ENCODE data around the gene PACSIN1. TPM values are rescaled to one million over a fixed set of nuclear protein-coding genes. Genes with fewer than 3 reads are reported as not detected.

Gene PACSIN1
- total RNA-seq, 4 donors from 2014 or later = not detected

DNA sequence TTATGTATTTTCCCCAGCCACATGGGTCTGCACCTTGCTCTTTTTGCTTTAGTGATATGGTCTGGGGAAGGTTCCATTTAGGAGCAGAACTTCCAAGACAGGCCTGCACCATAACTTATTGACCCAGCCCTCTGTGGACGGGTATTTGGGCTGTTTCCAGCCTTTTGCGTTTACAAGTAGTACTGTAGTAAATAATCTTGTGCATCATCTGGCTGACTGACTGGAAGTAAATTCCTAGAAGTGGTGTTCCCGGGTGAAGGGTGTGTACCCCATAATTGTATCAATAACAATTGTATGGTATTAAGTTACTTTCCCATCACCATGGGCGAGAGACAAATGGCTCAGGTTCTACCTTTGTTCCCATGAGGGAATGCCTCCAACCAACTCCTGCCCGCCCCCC is 58.6 kb downstream of the PACSIN1 start:
- DNase-seq = no peak
- no peak for TF ChIP-seq POLR2A (IDR thresholded peaks at IDR 0.05)
- TF ChIP-seq, protein P1, sequence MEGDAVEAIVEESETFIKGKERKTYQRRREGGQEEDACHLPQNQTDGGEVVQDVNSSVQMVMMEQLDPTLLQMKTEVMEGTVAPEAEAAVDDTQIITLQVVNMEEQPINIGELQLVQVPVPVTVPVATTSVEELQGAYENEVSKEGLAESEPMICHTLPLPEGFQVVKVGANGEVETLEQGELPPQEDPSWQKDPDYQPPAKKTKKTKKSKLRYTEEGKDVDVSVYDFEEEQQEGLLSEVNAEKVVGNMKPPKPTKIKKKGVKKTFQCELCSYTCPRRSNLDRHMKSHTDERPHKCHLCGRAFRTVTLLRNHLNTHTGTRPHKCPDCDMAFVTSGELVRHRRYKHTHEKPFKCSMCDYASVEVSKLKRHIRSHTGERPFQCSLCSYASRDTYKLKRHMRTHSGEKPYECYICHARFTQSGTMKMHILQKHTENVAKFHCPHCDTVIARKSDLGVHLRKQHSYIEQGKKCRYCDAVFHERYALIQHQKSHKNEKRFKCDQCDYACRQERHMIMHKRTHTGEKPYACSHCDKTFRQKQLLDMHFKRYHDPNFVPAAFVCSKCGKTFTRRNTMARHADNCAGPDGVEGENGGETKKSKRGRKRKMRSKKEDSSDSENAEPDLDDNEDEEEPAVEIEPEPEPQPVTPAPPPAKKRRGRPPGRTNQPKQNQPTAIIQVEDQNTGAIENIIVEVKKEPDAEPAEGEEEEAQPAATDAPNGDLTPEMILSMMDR (IDR thresholded peaks at IDR 0.05) = no peak
- no peaks in the 10 kb centered on the region for H3K36me3 ChIP-seq
- WGBS, 2 donors = 63 to 72% methylated on average over 5 of the region's 5 CpGs
- H3K27ac ChIP-seq = no peak overlapping the region
- H3K27me3 ChIP-seq = no peaks in the 10 kb centered on the region
- no peak overlapping the region for H3K4me3 ChIP-seq
- H3K4me1 ChIP-seq = peaks cover 0 to 14% (median 11%) of the 10 kb centered on the region in 3 donors
- intact Hi-C loops (cut with DNase I) = no loop called here
- no peaks in the 10 kb centered on the region for H3K9me3 ChIP-seq

DNA sequence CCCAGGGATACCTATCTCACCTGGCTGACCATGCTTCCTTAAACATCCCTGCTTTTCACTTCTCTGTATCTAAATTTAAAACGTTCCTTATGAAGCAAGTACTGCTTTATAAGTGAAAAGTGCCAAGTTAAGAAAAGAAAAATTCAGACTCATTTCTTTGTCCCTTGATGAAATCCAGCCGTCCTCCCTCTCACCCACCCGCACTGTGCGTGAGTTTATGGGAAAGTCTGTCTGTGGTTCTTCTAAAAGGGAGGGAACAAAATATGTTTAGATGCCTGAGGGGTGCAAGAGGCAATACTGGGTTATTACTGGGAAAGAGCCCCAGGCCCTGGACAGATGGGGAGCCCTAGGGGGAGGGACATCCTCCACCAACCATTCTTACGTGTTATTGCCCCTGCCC is 59.1 kb downstream of the PACSIN1 start:
- Histone ChIP-seq H3K27ac (no peak overlapping the region), H3K4me1 (peaks cover 0 to 14% (median 11%) of the 10 kb centered on the region in 3 donors), H3K36me3 (no peaks in the 10 kb centered on the region), H3K4me3 (no peak overlapping the region), H3K27me3 (no peaks in the 10 kb centered on the region), H3K9me3 (no peaks in the 10 kb centered on the region)
- WGBS, 2 donors = 70 to 75% methylated on average over 4 to 5 of the region's 5 CpGs
- TF ChIP-seq, protein P1 (IDR thresholded peaks at IDR 0.05) = no peak
- TF ChIP-seq POLR2A (IDR thresholded peaks at IDR 0.05) = no peak
- intact Hi-C loops (cut with DNase I) = loop anchor here (5.0 kb wide), 1 partner anchor 82 kb away; no protein-coding TSS in a partner anchor
- no peak for DNase-seq

DNA sequence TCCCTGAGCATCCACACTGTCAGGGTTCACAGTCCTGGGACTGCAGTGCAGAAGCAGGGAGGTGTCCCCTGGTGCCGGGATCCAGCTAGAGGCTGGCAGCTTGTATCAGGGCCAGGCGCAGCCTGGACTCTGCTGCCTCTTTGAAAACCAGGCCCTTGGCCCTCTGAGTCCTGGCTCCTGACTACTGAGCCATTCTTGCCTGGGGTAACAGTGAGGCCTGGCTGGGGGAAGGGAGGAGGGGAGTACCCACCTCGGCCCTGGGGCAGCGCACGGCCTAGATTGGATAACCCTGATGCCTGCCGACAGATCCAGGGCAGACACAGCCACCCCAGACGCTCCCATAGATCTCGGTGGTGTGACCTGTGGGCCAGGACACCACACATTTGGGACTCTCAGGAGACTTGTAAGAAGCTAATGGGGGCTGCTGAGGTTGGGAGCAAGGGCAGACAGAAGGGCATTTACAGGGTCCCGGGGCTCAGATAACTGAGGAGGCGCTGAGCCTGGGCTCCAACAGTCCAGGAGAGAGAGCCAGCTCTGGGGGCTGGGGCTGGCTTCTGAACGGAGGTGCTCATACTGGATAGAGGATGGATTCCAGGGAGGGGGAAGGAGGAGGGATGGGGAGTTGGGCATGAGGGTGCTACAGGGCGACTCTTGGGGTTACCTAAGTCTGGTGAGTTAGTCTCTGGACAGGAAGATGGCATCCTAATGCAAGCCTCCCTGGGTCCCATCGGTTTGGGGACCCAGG is 59.7 kb downstream of the PACSIN1 start:
- no peaks in the 10 kb centered on the region for H3K27me3 ChIP-seq
- no peak for DNase-seq

DNA sequence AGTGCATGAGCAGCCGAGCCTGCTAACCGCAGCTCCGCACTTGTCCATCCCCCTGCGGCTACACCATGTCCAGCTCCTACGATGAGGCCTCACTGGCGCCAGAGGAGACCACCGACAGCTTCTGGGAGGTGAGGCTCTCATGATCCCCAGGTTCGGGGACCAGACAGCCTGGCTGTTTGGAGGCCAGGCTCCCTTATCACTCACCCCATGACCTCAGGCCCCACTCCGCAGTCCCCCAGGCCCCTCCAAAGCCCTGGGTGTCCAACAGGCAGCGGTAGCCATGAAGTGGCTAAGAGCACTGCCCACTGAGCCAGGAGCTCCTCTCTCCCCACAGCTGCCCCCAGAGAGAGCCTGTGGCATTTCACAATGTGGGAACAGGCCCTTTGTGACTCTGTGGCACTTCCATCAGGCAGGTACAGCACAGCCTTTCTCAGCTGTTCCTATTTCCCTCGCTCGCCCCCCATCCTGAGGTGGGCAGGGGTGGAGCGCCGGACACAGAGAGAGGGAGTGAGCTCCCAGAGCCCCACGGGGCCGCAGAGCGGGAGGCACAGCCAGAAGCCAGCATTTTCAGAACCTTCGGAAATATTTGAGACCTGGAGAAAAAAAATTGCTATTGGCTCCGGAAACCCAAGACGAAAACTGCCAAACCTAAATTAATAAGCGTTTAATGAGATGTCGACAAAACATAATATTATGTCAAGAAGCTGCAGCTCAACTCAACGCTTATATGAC is 60.5 kb downstream of the PACSIN1 start:
- TF ChIP-seq, protein P1 (IDR thresholded peaks at IDR 0.05) = no peak
- TF ChIP-seq POLR2A (IDR thresholded peaks at IDR 0.05) = no peak
- intact Hi-C loops (cut with DNase I) = loop anchor here (5.0 kb wide), 1 partner anchor 81 kb away; no protein-coding TSS in a partner anchor
- Histone ChIP-seq H3K4me1 (peaks cover 0 to 14% (median 11%) of the 10 kb centered on the region in 3 donors), H3K4me3 (peak overlapping the region in 3 of 4 donors; percentile 25 to 49 (median 27)), H3K36me3 (no peaks in the 10 kb centered on the region), H3K27ac (peak overlapping the region in 2 of 4 donors; percentile 58 to 59), H3K27me3 (no peaks in the 10 kb centered on the region), H3K9me3 (no peaks in the 10 kb centered on the region)
- no peak for DNase-seq
- 57 to 63% methylated on average over 11 to 12 of the region's 23 CpGs for WGBS, 2 donors

More for the DNA sequence above, 59.7 kb downstream of the PACSIN1 start:
- Histone ChIP-seq H3K4me1 (peaks cover 0 to 14% (median 11%) of the 10 kb centered on the region in 3 donors), H3K27ac (peak overlapping the region in 1 of 4 donors; percentile 58), H3K9me3 (no peaks in the 10 kb centered on the region), H3K36me3 (no peaks in the 10 kb centered on the region), H3K4me3 (no peak overlapping the region)
- 84 to 91% methylated on average over 7 to 8 of the region's 13 CpGs for WGBS, 2 donors
- TF ChIP-seq POLR2A (IDR thresholded peaks at IDR 0.05) = no peak
- TF ChIP-seq, protein P1 (IDR thresholded peaks at IDR 0.05) = no peak
- intact Hi-C loops (cut with DNase I) = loop anchor here (5.0 kb wide), 1 partner anchor 82 kb away; no protein-coding TSS in a partner anchor
